Esophagus muscularis mucosa (tissue), 4 donors: ENCODE measurements around the gene RTTN.

ENCODE experiments used
- EP300 ChIP-seq: sonication (generic); formaldehyde crosslinking; IDR thresholded peaks from one replicate; pipeline ENCODE4 v1.6.1; 2017; ENCODE audit warnings: antibody characterized with exemption
- POLR2A ChIP-seq: fragments of 450-650 bp; IDR thresholded peaks from one replicate; pipeline ENCODE4 v1.6.1; 2017; ENCODE audit warnings: antibody characterized with exemption, moderate library complexity, mild to moderate bottlenecking, low read depth
- TF ChIP-seq, protein P1 (sequence below), 3 experiments: fragments of 200-600 bp in 2 of 3; fragments of 450-650 bp in 1 of 3; sonication (generic) in 2 of 3; IDR thresholded peaks; one replicate each; pipeline ENCODE4 v1.5.1; 2017 to 2019; ENCODE audit warnings: antibody characterized with exemption in 3 of 3, mild to moderate bottlenecking in 2 of 3, moderate library complexity in 1 of 3

DNA sequence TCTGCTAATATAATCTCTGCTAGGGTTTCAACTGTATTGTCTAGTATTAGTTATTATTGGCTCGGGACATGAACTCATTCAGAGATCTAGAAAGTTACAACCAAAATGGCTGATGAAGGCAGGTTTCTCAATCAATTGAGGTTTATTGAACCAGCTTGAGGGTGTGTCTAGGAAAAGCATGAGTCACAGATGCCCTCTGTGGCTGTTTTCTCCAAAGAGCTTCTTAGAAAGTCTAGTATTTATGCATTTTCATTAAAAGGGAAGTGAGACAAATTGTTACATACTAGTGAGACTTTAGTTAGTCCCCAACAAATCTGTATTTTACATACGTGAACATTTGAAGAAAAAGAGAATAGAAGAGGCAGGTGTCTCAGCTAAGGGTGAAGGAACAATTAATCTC, 23.0 kb upstream of the RTTN start:
- TF ChIP-seq, protein P1, sequence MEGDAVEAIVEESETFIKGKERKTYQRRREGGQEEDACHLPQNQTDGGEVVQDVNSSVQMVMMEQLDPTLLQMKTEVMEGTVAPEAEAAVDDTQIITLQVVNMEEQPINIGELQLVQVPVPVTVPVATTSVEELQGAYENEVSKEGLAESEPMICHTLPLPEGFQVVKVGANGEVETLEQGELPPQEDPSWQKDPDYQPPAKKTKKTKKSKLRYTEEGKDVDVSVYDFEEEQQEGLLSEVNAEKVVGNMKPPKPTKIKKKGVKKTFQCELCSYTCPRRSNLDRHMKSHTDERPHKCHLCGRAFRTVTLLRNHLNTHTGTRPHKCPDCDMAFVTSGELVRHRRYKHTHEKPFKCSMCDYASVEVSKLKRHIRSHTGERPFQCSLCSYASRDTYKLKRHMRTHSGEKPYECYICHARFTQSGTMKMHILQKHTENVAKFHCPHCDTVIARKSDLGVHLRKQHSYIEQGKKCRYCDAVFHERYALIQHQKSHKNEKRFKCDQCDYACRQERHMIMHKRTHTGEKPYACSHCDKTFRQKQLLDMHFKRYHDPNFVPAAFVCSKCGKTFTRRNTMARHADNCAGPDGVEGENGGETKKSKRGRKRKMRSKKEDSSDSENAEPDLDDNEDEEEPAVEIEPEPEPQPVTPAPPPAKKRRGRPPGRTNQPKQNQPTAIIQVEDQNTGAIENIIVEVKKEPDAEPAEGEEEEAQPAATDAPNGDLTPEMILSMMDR (IDR thresholded peaks at IDR 0.05), result no peak
- TF ChIP-seq EP300, result no peak
- TF ChIP-seq POLR2A, result no peak
